Left lung (tissue), 10 donors: Measurements from ENCODE around the gene PPP1R27. TPM values are rescaled to one million over a fixed set of nuclear protein-coding genes. Genes with fewer than 3 reads are reported as not detected.

Source experiments
- ATAC-seq: fragments of 200-7000 bp; cut with Tn5 transposase; one replicate; pipeline ENCODE4 v1.9.1; 2020; ENCODE audit warnings: moderate library complexity
- DNase-seq, 4 donors: peaks; one replicate each; pipeline ENCODE4 v3.0.0-alpha.2; 2013 to 2020
- H3K27ac ChIP-seq, 2 donors: fragments of 200-600 bp; sonication (generic) in 1 of 2; one replicate each; pipeline versions ENCODE4 v1.5.0 to v1.8.0; 2020 to 2021
- H3K27me3 ChIP-seq, 2 donors: fragments of 200-600 bp; sonication (generic) in 1 of 2; one replicate each; pipeline versions ENCODE4 v1.5.0 to v1.8.0; 2020 to 2021
- H3K36me3 ChIP-seq, 2 donors: fragments of 200-600 bp; sonication (generic) in 1 of 2; one replicate each; pipeline versions ENCODE4 v1.5.0 to v1.8.0; 2020 to 2021
- H3K4me1 ChIP-seq, 2 donors: fragments of 200-600 bp; one replicate each; pipeline ENCODE4 v1.8.0; 2021
- H3K4me3 ChIP-seq, 2 donors: fragments of 200-600 bp; sonication (generic) in 1 of 2; one replicate each; pipeline versions ENCODE4 v1.5.0 to v1.8.0; 2020 to 2021; ENCODE audit warnings: mild to moderate bottlenecking in 1 of 2
- H3K9me3 ChIP-seq, 2 donors: fragments of 200-600 bp; sonication (generic) in 1 of 2; one replicate each; pipeline versions ENCODE4 v1.5.0 to v1.8.0; 2020 to 2021
- CTCF ChIP-seq, 2 donors: fragments of 200-600 bp; sonication (generic) in 1 of 2; IDR thresholded peaks; one replicate each; pipeline versions ENCODE4 v1.5.0 to v1.8.0; 2021; ENCODE audit warnings: antibody characterized with exemption in 2 of 2
- intact Hi-C, 2 donors: fragments of 100-400 bp; cut with DNase I; formaldehyde crosslinking; loops; one replicate each; pipeline versions ENCODE4 v1.11.2 to v1.14.2; 2022
- polyA plus RNA-seq, 6 donors: library from polyadenylated mRNA; unstranded; fragments of 120-200 nt; gene quantifications; one replicate each; pipeline ENCODE4 v1.2.1, GENCODE V29; 2013; ENCODE audit not compliant: insufficient read length in 6 of 6
- total RNA-seq, 2 donors: library from RNA; stranded (reverse); fragmentation: NEBNext Ultra II Directional; extraction: Animal tissue kit (Norgen Biotek cat#: 25700); gene quantifications; one replicate each; pipeline ENCODE4 v1.2.1, GENCODE V29; 2021
- donor health status: DM: no; HTN: yes; CAD: no.
- donor health status: DM: no; HTN: no; CAD: no.

PPP1R27 gene
- total and polyA plus RNA-seq, 8 donors: 0.11 to 0.28 TPM; not detected in 6

- DNase-seq (peak; percentile 98 to 100 (median 100)), ATAC-seq (peak; percentile 94)
- TF ChIP-seq CTCF (IDR thresholded peaks at IDR 0.05): peak in 1 of 2 donors; percentile 11
- intact Hi-C loops: no loop called here
- H3K27ac ChIP-seq: peak overlapping the region; percentile 93 to 98
- peaks cover 18 to 85% of the 10 kb centered on the region in 2 donors for H3K4me1 ChIP-seq
- H3K9me3 ChIP-seq: no peaks in the 10 kb centered on the region
- peak overlapping the region; percentile 93 to 97 for H3K4me3 ChIP-seq
- no peaks in the 10 kb centered on the region for H3K27me3 ChIP-seq
- peaks cover 0 to 44% of the 10 kb centered on the region in 2 donors for H3K36me3 ChIP-seq
These were observed 26.1 kb upstream of the PPP1R27 start for GRCh38 chr17:81860756-81861568.

GRCh38 chr17:81859906-81860755 is 25.3 kb upstream of the PPP1R27 start, which contains the start of gene P4HB:
Gene P4HB (minus strand): TSS chr17:81860535. CDS start chr17:81860471, 64 bp downstream.
- H3K4me1 ChIP-seq: peaks cover 16 to 85% of the 10 kb centered on the region in 2 donors
- DNase-seq (peak in 1 of 4 donors; percentile 95), ATAC-seq (no peak)
- TF ChIP-seq CTCF (IDR thresholded peaks at IDR 0.05): no peak
- H3K9me3 ChIP-seq: no peaks in the 10 kb centered on the region
- H3K27me3 ChIP-seq: no peaks in the 10 kb centered on the region
- H3K27ac ChIP-seq: peak within 1 kb of the TSS; percentile 93 to 98
- intact Hi-C loops: no loop called here
- H3K36me3 ChIP-seq: peaks cover 0 to 45% of the 10 kb centered on the region in 2 donors
- peak within 1 kb of the TSS; percentile 95 to 97 for H3K4me3 ChIP-seq

- Histone ChIP-seq H3K27ac (peak overlapping the region in 1 of 2 donors; percentile 98), H3K9me3 (no peaks in the 10 kb centered on the region), H3K4me1 (peaks cover 16 to 80% of the 10 kb centered on the region in 2 donors), H3K36me3 (peaks cover 0 to 52% of the 10 kb centered on the region in 2 donors), H3K27me3 (no peaks in the 10 kb centered on the region), H3K4me3 (peak overlapping the region; percentile 95 to 97)
- no peak for DNase-seq
- no peak for TF ChIP-seq CTCF (IDR thresholded peaks at IDR 0.05)
- ATAC-seq: no peak
- intact Hi-C loops: no loop called here
These were observed 24.4 kb upstream of the PPP1R27 start for GRCh38 chr17:81858967-81859905.

GRCh38 chr17:81858170-81858966 is 23.5 kb upstream of the PPP1R27 start:
- Histone ChIP-seq H3K36me3 (peaks cover 0 to 57% of the 10 kb centered on the region in 2 donors), H3K4me1 (peaks cover 16 to 71% of the 10 kb centered on the region in 2 donors), H3K27me3 (no peaks in the 10 kb centered on the region), H3K9me3 (no peaks in the 10 kb centered on the region), H3K27ac (peak overlapping the region in 1 of 2 donors; percentile 1), H3K4me3 (peak overlapping the region in 1 of 2 donors; percentile 97)
- intact Hi-C loops: no loop called here
- TF ChIP-seq CTCF (IDR thresholded peaks at IDR 0.05): no peak
- no peak for ATAC-seq
- DNase-seq: no peak
